Measurements from ENCODE around the gene NANOGP8. TPM values are rescaled to one million over a fixed set of nuclear protein-coding genes. Genes with fewer than 3 reads are reported as not detected.

The NANOGP8 gene
- polyA plus RNA-seq, 1 donor from 2014 or later: not detected

- TF ChIP-seq EZH2 (IDR thresholded peaks at IDR 0.05; ENCODE audit: borderline replicate concordance, insufficient read depth, low read length, poor library complexity, severe bottlenecking) (no peak), POLR2AphosphoS5 (IDR thresholded peaks at IDR 0.05) (no peak), EP300 (conservative IDR thresholded peaks at IDR 0.05; ENCODE audit: poor library complexity, severe bottlenecking) (no peak)
These were observed 30.1 kb upstream of the NANOGP8 start for GRCh38 chr15:35115155-35115725.

GRCh38 chr15:35112346-35112745 lies 27.3 kb upstream of the NANOGP8 start:
- Histone ChIP-seq H3K4me3 (ENCODE audit: low read length) (no peak overlapping the region), H2AFZ (ENCODE audit: low read depth, low read length) (no peak overlapping the region), H3K27ac (ENCODE audit: low read length) (no peak overlapping the region), H3K9me3 (ENCODE audit: low read length) (no peaks in the 10 kb centered on the region), H3F3A (ENCODE audit: insufficient read depth, low read length, poor library complexity, severe bottlenecking) (no peaks in the 10 kb centered on the region), H4K20me1 (ENCODE audit: insufficient read depth) (no peaks in the 10 kb centered on the region), H3K9me2 (ENCODE audit: insufficient read depth, low read length) (no peaks in the 10 kb centered on the region), H3K9ac (ENCODE audit: low read length) (no peak overlapping the region), H3K36me3 (ENCODE audit: insufficient read depth, low read length) (no peaks in the 10 kb centered on the region), H3K27me3 (ENCODE audit: insufficient read depth, low read depth, low read length) (no peaks in the 10 kb centered on the region), H3K4me2 (ENCODE audit: low read length) (no peak overlapping the region), H3K79me2 (replicated peaks; ENCODE audit: insufficient read depth, low read length) (no peaks in the 10 kb centered on the region)
- TF ChIP-seq REST (IDR thresholded peaks at IDR 0.05; ENCODE audit: borderline replicate concordance) (no peak), RAD21 (conservative IDR thresholded peaks at IDR 0.05) (no peak), EP300 (conservative IDR thresholded peaks at IDR 0.05; ENCODE audit: poor library complexity, severe bottlenecking) (no peak), CTCF (IDR thresholded peaks at IDR 0.05; ENCODE audit: poor library complexity, severe bottlenecking) (no peak), MXI1 (conservative IDR thresholded peaks at IDR 0.05; ENCODE audit: poor library complexity, severe bottlenecking) (no peak), EZH2 (IDR thresholded peaks at IDR 0.05; ENCODE audit: borderline replicate concordance, insufficient read depth, low read length, poor library complexity, severe bottlenecking) (no peak), POLR2AphosphoS5 (IDR thresholded peaks at IDR 0.05) (no peak), SMC3 (conservative IDR thresholded peaks at IDR 0.05; ENCODE audit: poor library complexity) (no peak), TAF1 (IDR thresholded peaks at IDR 0.05; ENCODE audit: low read depth) (no peak)

More at GRCh38 chr15:35115155-35115725, 30.1 kb upstream of the NANOGP8 start:
- Histone ChIP-seq H3K9me2 (ENCODE audit: insufficient read depth, low read length) (no peaks in the 10 kb centered on the region), H4K20me1 (ENCODE audit: insufficient read depth) (no peaks in the 10 kb centered on the region), H3F3A (ENCODE audit: insufficient read depth, low read length, poor library complexity, severe bottlenecking) (no peaks in the 10 kb centered on the region), H3K27me3 (ENCODE audit: insufficient read depth, low read depth, low read length) (no peaks in the 10 kb centered on the region), H2AFZ (ENCODE audit: low read depth, low read length) (no peak overlapping the region), H3K79me2 (replicated peaks; ENCODE audit: insufficient read depth, low read length) (no peaks in the 10 kb centered on the region), H3K27ac (ENCODE audit: low read length) (no peak overlapping the region), H3K9me3 (ENCODE audit: low read length) (no peaks in the 10 kb centered on the region), H3K36me3 (ENCODE audit: insufficient read depth, low read length) (no peaks in the 10 kb centered on the region), H3K9ac (ENCODE audit: low read length) (no peak overlapping the region), H3K4me2 (ENCODE audit: low read length) (no peak overlapping the region), H3K4me3 (ENCODE audit: low read length) (no peak overlapping the region)
